Measurements from ENCODE around the gene CCL23.
"Not testable (repeated sequence)": the region's sequence is repeated elsewhere in the genome, so short reads cannot be mapped to it uniquely, and the experiment has no call there.

CCL23 gene

GRCh38 chr17:36008998-36009665 lies 8.6 kb downstream of the CCL23 start:
- no peak for DNase-seq (ENCODE audit: low read depth)
- H3K4me3 ChIP-seq (ENCODE audit: low read depth, low read length) = no peak overlapping the region

- H3K4me3 ChIP-seq (ENCODE audit: low read depth, low read length) = no peak overlapping the region
- no peak for DNase-seq (ENCODE audit: low read depth)
These were observed 13.1 kb downstream of the CCL23 start for GRCh38 chr17:36004594-36005108.

- no peak for DNase-seq (ENCODE audit: low read depth)
- no peak overlapping the region for H3K4me3 ChIP-seq (ENCODE audit: low read depth, low read length)
These were observed 15.1 kb downstream of the CCL23 start for GRCh38 chr17:36002631-36003030.

- H3K4me3 ChIP-seq (ENCODE audit: low read depth, low read length) = no peak overlapping the region
- DNase-seq (ENCODE audit: low read depth) = no peak
These were observed 15.7 kb downstream of the CCL23 start for GRCh38 chr17:36001862-36002603.

- no peak within 1 kb of the TSS for H3K4me3 ChIP-seq (ENCODE audit: low read depth, low read length)
- DNase-seq (ENCODE audit: low read depth) = no peak
These were observed 16.5 kb downstream of the CCL23 start, which contains the start of gene CCL15 for GRCh38 chr17:36001110-36001771. Gene CCL15 (minus strand): TSS chr17:36001553. CDS start chr17:36001492, 61 bp downstream.

GRCh38 chr17:36000732-36001109 lies 17.1 kb downstream of the CCL23 start:
- no peak overlapping the region for H3K4me3 ChIP-seq (ENCODE audit: low read depth, low read length)
- DNase-seq (ENCODE audit: low read depth) = no peak

GRCh38 chr17:35998756-35999155 lies 19.0 kb downstream of the CCL23 start:
- H3K4me3 ChIP-seq (ENCODE audit: low read depth, low read length) = no peak overlapping the region
- DNase-seq (ENCODE audit: low read depth) = no peak

GRCh38 chr17:35998018-35998545 lies 19.7 kb downstream of the CCL23 start:
- no peak for DNase-seq (ENCODE audit: low read depth)

GRCh38 chr17:35995346-35995745 lies 22.4 kb downstream of the CCL23 start:
- DNase-seq (ENCODE audit: low read depth); H3K4me3 ChIP-seq (ENCODE audit: low read depth, low read length): not testable (repeated sequence)

More at GRCh38 chr17:35998018-35998545, 19.7 kb downstream of the CCL23 start:
- H3K4me3 ChIP-seq (ENCODE audit: low read depth, low read length) = no peak overlapping the region

GRCh38 chr17:35991075-35991474 lies 26.7 kb downstream of the CCL23 start:
- H3K4me3 ChIP-seq (ENCODE audit: low read depth, low read length) = no peak overlapping the region
- no peak for DNase-seq (ENCODE audit: low read depth)

- H3K4me3 ChIP-seq (ENCODE audit: low read depth, low read length) = no peak overlapping the region
- no peak for DNase-seq (ENCODE audit: low read depth)
These were observed 29.6 kb downstream of the CCL23 start for GRCh38 chr17:35988164-35988563.

- DNase-seq (ENCODE audit: low read depth) = no peak
These were observed 31.1 kb downstream of the CCL23 start, which contains the start of gene CCL14 for GRCh38 chr17:35986643-35987042. Gene CCL14 (minus strand): TSS chr17:35986729. CDS start chr17:35986649, 80 bp downstream.

GRCh38 chr17:35984140-35984539 lies 33.6 kb downstream of the CCL23 start:
- H3K4me3 ChIP-seq (ENCODE audit: low read depth, low read length) = no peak overlapping the region
- no peak for DNase-seq (ENCODE audit: low read depth)

More at GRCh38 chr17:35986643-35987042, 31.1 kb downstream of the CCL23 start, which contains the start of gene CCL14:
- H3K4me3 ChIP-seq (ENCODE audit: low read depth, low read length) = no peak within 1 kb of the TSS

- H3K4me3 ChIP-seq (ENCODE audit: low read depth, low read length) = no peak overlapping the region
- DNase-seq (ENCODE audit: low read depth) = no peak
These were observed 35.2 kb downstream of the CCL23 start for GRCh38 chr17:35982409-35983191.

GRCh38 chr17:35981908-35982330 lies 35.9 kb downstream of the CCL23 start:
- no peak for DNase-seq (ENCODE audit: low read depth)

GRCh38 chr17:35981246-35981645 lies 36.5 kb downstream of the CCL23 start, which contains the start of gene CCL16:
Gene CCL16 (minus strand): TSS chr17:35981497. CDS start chr17:35981420, 77 bp downstream.
- no peak for DNase-seq (ENCODE audit: low read depth)

More at GRCh38 chr17:35981908-35982330, 35.9 kb downstream of the CCL23 start:
- no peak overlapping the region for H3K4me3 ChIP-seq (ENCODE audit: low read depth, low read length)

GRCh38 chr17:35978346-35978745 lies 39.4 kb downstream of the CCL23 start:
- no peak overlapping the region for H3K4me3 ChIP-seq (ENCODE audit: low read depth, low read length)
- no peak for DNase-seq (ENCODE audit: low read depth)

More at GRCh38 chr17:35981246-35981645, 36.5 kb downstream of the CCL23 start, which contains the start of gene CCL16:
- H3K4me3 ChIP-seq (ENCODE audit: low read depth, low read length) = no peak within 1 kb of the TSS

- DNase-seq (ENCODE audit: low read depth) = no peak
- H3K4me3 ChIP-seq (ENCODE audit: low read depth, low read length) = no peak overlapping the region
These were observed 40.3 kb downstream of the CCL23 start for GRCh38 chr17:35977509-35977908.

Measured in skeletal muscle cell (primary cell).